Femur (tissue), 1 donor: ENCODE data around the gene LDLRAP1.

ENCODE experiments used
- DNase-seq: peaks from one replicate; pipeline ENCODE4 v3.0.0-alpha.2; 2017

Gene LDLRAP1

DNA sequence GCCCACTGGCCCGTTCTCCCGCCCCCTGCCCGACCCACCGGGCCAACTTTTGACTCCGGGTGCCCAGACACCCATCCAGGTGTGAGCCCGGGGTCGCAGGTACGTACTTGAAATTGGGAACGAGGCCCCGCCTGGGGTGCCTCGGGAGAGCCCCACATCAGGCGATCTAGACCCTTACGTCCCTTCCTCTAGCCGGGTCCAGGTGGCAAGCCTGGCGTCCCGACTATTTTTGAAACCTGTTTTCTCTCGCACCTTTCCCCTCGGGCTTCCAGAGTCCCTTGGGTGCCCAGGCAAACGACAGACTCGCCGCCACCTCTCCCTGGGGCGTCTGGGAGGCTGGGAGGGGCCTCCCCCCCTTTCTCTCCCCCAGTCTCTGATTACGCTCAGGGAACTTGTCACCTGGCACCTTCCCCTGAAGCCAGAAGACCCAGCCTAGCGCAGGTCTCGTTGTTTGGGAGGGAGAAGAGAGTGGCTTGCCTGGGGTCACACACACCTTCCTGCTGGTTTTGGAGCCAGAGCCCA, 898 bp downstream of the LDLRAP1 start:
- DNase-seq = no peak

DNA sequence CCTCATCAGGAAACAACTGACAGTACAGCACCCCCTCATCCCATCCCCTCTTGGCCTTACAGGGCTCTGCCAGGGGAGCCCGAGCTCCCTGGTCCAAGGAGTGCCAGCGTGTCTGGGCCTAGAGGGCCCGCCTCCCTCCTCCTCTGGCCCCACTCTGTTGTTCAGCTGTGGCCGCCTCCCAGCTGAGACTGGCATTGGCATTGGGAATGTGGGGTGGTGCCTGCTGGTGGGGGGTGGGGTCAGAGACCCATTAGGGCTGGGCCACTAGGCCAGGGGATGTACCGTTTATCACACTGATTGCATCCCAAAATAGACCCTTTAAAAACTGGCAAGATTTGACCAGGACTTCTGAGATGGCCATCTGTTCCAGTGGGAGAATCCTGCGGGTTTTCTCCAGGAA, 1.4 kb downstream of the LDLRAP1 start:
- DNase-seq = no peak

DNA sequence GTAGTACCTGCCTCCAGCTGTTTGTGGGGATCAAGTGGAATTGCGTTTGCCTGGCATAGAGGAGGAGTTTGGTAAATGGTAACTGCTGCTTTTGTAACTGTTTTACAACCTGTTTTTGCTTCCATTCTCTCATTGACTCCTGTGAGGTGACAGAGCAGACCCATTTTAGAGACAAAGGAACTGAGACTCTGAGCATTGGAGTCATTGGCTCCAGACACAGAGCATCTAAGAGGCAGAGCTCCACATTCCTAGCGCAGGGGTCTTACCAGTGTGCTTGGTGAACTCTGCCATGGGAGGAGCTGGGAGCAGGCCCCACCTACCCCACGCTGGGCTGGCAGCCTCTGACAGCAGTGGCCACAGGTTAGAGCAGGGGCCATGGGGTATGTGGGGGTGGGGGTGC, 2.4 kb downstream of the LDLRAP1 start:
- DNase-seq = no peak

DNA sequence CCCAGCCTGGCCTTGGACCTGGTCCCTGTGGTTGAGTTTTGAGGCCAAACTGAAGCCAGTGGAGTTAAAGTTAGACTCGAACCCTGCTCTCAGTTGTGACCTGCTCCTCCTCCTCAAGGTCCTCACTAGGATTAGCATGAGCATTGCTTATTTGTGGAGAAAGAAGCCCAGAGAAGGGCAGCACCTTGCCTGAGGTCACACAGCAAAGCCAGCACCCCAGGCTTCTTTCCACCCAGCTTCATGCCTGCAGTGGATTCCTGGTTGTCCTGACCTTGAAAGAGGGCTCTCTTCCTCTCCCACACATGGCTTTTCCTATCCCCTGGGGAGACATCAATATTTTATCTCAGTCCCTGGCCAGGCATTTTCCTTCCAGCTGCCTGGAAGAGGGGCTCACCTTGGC, 2.8 kb downstream of the LDLRAP1 start:
- no peak for DNase-seq

DNA sequence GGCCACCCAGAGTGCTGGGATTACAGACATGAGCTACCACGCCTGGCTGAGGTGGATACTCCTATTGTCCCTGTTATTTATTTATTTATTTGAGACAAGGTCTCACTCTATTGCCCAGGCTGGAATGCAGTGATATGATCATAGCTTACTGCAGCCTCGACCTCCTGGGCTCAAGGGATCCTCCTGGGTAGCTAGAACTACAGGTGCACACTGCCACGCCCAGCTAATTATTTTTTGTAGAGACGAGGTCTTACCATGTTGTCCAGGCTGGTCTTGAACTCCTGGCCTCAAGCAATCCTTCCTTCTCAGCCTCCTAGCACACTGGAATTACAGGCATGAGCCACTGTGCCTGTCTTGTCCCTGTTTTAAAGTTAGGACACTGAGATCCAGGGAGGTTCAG, 5.2 kb downstream of the LDLRAP1 start:
- no peak for DNase-seq

DNA sequence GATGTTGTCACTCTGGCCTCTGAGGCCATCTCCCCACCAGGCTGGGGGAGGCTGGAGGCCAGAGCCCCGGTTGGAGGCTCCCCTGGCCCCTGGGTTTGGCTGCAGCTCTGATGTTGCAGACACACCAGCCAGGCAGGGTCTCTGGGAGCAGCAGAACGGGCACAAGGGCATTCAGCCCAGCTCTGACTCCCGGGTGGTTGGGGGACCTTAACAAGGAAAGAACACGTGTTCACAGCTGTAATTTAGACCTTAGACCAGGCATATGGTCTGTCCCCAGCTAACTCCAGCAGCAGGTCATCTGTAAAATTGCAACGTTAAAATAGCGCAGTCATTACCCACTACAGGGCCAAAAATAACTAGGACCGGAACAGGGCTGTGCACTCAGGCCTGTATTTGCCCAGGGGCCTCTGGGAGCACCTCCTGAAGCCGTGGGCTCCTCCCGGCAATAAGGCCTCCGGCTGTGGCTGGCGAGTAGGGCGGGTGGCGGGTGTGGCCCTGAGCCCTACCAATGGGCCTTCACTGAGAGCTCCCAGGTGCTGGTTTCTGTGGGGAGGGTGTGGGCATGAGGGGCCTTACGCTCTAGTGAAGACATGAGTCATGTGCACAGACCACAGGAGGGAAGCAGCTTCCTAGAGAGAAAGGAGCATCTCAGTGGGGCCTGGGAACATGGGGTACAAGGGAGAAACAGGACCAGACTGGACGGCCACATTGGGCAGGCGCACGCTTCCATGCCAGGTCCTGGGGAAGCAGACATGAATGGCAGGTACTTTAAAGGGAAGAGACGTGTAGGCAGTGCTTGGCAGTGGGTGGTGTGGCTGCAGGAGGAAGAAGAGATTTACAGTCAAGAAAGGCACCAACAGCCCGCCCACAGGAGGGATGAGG, 6.1 kb downstream of the LDLRAP1 start:
- peak; percentile 74 for DNase-seq

DNA sequence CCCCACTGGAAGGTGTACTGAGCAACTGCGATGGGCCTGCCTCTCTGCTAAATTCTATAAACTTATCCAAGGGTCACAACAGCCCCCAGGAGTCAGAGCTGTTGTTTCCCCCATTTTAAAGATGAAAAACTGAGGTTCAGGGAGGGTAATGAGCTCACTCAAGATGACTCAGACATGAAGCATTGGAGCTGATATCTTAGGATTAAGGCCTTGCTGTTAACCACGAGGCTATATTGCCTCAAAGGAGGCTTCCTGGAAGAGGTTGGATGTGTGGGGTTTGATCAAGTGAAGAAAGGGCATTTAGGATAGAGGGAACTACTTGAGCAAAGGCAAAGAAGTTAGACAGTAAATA, 6.7 kb downstream of the LDLRAP1 start:
- no peak for DNase-seq

DNA sequence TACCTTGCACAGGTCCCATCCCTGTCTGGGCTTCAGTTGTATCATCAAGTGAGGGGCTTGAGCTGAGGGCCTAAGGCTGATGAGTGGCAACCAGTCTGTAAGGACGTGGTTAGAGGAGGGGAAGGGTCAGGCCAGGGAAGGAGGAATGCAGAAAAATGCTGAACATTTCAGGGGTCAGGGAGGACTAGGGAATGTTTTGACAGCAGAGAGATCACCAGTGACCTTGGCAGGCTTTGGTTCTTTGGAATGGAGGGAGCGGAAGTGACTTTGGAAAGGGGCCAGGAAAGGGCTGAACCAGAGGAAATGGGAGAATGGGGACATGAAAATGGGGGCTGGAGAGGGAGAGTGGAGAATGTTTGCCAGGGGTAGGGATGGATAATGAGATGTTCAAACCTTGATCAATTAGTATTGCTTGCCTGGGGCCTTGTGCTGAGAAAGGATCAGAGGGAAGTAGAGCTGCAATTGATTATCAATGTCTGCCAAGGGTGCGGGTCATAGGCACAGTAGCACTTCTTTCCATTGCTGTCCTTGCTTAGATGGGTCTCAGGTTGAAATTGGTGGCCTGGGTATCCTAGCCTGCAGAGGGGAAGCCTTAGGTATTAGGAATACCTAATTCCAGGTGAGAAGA, 7.4 kb downstream of the LDLRAP1 start:
- no peak for DNase-seq

DNA sequence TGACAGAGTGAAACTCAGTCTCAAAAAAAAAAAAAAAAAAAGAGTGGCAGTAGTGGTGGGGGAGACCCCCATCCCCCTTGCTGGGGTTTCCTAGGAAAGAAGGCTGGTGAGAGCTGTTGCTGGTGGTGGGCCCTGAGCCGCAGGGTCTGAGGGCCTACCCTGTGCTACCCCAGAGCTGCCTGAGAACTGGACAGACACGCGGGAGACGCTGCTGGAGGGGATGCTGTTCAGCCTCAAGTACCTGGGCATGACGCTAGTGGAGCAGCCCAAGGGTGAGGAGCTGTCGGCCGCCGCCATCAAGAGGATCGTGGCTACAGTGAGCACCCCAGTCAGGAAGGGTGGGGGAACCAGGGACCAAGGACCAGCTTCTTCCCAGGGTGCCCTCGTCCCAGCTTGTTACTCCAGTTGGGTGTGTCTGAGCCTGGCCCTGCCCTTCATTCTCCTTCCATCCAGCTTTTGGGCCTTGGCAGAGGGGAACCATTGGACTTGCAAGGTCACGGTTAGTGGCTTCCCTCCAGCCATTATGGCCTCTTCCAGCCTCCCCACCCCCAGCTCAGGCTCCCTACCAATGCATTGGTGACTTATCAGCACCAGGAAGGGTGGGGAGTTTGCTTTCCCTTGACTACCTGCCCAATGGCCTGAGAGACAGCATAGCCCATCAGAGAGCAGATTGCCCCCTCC, 10.5 kb downstream of the LDLRAP1 start:
- DNase-seq = no peak

DNA sequence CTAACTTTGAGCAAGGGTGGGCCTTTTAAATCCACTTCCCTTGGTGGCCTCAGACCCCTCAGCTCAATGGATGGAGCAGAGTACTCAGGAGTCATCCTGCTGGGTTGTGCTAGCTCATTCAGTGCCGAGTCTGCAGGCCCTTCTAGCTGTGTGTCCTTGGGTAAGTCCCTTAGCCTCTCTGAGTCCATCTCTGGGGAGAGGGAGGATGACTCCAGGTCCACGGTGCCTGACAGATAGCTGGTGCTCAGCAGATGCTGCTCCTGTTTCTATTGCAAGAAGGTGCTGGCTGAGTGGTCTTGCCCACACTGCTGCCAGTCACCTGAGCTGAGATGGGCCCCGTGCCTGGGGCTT, 11.0 kb downstream of the LDLRAP1 start:
- no peak for DNase-seq

DNA sequence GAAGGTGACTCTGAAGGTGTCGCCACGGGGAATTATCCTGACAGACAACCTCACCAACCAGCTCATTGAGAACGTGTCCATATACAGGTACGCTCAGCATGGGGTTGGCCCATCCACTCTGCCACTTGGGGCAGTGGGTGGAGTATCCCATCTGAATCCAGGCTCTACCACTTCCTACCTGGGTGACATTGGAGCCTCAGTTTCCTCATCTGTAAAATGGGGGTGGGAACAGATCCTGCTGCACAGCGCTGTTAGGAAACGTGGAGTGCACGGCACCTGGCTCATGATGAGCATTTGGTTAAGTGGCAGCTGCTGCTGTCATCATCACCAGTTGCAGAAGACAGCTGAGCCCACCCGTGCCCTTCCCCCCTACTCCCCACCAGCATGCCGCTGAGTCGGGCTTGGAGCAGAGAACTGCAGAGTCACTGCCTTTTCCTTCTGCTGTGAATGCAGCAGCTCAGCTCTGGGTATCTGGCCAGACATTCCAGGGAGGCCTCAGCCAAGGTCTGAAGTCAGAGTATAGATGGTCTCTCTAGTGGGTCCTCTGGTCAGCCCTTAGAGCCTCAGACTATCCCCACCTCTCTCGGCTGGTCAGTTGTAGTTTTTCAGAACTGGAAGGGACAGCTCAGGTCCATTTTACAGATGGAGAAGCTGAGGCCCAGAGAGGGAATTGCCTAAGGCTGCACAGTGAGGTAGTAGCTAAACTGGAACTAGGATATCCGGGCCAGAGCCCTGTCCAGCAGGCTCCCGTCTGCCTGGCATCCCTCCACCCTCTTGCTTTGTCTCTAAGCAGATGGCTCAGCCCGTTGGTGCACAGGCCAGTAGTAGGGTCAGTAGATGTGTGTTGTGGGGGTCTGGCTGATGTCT, 11.7 kb downstream of the LDLRAP1 start:
- peak; percentile 63 for DNase-seq

DNA sequence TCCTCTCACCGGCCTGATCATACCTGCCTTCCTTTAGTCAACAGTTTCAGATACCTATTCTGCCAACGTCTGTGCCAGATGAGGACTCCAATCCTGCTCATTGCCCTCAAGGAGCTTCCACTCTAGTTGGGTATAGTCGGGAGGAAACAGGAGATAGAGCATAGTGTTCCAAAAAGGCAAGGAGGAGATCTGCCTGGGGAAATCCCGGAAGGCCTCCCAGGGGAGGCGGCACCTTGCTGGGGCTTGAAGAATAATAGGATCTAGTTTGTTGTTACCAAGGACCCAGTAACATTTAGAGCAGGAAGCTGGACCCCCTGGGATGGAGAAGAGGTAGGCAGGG, 12.3 kb downstream of the LDLRAP1 start:
- no peak for DNase-seq

DNA sequence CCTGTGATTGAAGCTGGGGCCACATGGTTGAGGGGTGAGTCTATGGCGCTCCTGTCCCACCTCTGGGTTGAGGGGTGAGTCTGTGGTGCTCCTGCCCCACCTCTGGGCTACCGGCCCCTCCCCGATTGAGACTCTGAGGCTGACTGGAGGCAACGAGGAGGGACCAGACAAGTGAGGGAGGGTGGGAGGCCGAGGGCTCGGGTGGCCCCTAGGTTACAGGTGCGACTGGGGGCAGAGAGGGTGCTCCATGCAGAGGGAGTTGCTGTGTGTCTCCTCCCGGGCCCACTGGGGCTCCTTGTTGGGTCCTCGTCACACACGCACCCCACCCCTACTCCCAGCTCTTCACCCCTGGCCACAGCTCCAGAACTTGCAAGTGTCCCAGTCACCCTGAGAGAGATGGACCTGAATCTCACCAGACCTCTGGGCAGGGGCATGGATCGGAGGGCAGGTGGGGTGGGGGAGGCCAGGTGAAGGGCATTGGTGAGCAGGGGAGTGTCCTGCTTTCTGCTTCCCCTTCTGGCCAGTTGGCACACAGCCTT, 12.8 kb downstream of the LDLRAP1 start:
- no peak for DNase-seq

DNA sequence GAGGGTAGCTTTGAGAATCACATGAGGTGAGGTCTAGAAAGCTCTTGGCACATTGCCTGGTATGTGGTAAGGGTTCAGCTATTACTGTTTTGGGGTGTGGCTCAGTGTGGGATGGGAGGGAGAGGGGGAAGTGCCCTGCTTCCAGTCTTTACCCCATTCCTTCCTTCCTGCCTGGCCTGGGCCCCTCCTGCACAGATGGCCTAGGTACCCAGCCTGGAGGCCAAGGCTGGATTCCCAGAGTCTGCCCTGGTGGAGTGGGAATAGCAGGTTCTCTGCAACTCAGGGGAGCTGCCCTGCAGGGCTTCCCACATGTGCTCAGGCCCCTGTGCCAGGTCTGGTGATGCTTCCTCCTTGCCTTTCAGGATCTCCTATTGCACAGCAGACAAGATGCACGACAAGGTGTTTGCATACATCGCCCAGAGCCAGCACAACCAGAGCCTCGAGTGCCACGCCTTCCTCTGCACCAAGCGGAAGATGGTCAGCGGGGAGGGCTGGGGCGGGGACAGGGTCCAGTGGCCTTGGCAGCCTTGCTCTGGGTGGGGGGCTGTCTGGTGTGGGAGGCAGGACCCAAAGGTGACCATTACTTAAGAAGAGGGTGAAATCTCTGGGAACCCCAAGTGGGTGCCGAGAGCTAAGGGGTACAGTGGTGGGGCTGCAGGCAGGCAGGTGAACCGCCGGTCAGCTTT, 13.5 kb downstream of the LDLRAP1 start:
- DNase-seq = no peak

DNA sequence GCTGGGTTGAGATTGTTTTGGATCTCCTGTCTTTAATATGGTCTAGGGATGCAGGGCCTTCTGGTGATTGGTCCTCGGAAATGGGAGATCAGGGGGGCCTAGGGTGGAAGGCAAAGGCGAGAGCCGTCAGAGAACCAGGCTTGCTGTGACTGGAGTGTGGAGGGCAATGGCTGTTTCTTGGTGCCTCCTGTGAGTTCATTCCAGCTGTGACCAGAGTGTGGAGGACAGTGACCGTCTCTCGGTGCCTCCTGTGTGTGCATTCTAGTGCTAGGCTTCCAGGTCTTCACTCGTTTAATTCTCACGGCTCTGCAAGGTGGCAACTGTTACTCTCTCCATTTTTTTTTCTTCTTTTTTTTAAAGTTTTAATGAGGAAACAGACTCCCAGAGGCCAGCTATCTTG, 14.1 kb downstream of the LDLRAP1 start:
- no peak for DNase-seq

DNA sequence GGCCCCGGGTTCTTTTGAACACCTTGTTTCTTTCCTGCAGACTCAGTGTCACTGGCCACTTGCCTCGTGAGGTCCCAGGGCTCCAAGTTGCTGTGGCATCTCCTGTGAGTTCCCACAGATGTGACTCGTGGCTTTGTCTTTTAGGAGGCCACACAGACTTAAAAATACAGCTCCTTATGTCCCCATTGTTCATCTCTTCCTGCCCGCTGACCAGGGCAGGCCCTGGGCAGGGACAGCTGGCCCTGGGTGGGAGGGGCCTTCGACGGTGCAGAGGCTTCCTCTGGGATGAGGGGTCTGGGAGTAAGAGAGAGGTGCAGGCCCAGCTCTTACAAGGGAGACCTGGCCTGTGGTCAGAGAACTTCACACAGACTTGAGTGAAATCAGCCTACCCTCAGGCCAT, 15.6 kb downstream of the LDLRAP1 start:
- no peak for DNase-seq

DNA sequence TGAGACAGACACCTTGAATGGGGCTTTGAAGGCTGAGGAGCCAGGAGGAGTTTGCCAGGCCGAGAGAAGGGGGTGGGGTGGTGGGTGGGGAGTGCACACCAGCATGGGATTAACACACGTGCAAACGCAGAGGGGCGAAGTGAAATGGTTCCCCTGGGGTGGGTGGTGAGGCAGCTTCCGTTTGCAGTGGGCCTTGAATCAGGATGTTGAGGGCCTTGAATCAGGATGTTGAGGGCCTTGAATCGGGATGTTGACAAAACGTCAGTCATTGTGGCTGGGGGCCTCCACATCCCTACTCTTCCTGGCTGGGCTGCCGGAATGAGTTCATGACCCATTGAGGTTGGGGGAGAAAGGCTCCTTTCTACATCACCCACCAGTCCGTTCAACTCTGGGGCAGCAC, 16.6 kb downstream of the LDLRAP1 start:
- DNase-seq = no peak

DNA sequence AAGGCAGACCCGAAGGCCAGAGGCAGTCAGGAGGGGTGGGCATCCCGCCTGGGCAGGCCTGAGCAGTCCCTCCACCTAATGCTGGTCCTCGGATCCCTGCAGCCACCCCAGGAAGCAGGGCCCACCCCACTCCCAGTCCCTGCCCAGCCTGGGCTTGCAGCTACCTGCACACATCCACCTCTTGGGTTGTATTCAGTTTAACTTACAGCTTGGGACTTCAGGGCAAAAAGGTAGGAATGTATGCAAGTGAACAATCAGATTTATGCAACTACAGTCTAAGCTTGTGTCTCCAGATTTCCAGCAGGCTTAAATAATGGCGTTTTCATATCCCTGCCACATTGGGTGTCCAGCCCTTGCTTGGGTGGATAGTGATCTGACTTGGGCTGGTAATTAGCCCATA, 17.4 kb downstream of the LDLRAP1 start:
- DNase-seq = no peak

DNA sequence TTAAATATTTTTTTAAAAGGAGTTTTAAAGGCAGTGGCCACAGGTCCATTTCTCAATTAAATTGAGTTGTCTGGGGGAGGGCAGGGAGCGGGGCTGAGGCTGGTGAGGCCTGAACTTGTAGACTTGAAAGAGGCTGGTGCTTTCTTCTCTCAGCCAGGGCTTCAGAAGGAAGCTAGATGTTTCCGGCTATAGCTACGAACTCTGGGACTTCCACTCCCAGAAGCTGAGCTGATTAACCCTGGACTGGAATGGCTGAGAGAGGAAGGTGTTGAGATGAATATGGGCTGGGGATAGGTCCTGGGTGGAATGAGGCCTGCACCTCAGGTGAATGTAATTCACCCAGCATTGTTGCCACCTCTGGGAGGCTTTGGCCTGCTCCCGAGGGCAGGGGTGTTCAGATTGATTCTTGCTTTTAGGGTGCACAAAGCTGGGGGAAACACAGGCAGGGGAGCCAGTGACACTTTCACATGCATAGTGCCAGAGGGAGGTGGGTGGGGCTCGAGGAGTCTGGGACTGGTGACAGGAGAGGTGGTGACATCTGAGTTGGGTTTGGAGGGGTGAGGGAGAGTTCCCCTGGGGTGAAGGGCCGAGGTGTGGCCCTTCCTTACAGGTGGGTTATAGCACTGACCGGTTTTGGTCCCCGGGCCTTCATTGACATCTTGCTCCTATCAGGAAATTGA, 18.2 kb downstream of the LDLRAP1 start:
- DNase-seq = no peak

DNA sequence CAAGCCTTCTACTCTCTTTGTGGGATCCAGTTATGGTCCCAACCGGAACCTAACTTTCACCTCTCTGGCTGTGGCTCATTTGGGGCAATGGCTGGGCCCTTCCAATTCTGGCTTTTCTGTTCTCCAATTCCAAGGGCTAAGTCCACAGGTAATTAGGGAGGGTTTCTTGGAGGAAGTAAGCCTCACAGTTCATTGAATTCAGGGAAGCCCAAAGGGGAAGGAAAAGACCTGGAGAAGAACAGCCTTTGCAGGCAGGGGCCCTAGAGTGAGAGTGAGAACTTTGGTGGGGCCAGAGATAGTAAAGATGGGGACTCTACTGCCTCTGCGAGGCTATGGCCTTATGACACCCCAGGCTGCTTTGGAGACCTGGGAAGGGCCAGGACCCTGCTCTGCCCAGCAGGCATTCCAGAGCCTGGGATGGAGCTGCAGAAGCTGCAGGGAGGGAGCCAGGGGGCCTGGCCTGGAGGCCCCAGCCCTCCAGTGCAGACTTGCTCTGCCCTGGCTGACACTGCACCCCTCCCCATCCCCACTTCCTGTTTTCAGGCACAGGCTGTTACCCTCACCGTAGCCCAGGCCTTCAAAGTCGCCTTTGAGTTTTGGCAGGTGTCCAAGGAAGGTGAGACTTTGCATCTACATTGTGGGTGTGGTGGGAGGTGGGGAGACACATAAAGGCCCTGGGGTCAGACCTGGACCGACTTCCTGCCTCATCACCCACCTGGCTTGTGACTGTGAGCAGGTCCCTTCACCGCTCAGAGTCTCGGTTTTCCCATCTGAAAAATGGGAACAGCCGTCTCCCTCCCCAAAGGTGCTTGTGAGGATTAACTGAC, 18.9 kb downstream of the LDLRAP1 start:
- no peak for DNase-seq

DNA sequence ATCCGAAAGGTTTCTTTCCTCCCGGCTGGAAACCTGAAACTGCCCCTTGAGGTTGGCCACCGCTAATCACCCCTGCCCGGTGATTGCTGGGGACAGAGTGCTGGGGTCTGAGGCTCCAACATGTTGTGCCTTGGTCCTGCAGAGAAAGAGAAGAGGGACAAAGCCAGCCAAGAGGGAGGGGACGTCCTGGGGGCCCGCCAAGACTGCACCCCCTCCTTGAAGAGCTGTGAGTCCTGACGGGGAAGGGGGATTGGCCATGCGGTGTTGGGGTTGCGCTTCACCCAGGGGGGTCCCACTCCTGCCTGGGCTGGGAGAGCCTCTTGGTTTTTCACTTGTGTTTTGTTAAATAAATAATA, 19.5 kb downstream of the LDLRAP1 start:
- DNase-seq = no peak
